Neural cell (in vitro differentiated cells): Measurements from ENCODE around the gene SKIC8. TPM values are rescaled to one million over a fixed set of nuclear protein-coding genes. Genes with fewer than 3 reads are reported as not detected.

Experiments
- H2AFZ ChIP-seq: fragments of 200-600, 300-800 bp; sonication (generic), shearing (Covaris generic); 2 replicates; pipeline ENCODE4 v1.6.0; 2014; ENCODE audit warnings: low read depth, mild to moderate bottlenecking, antibody characterized with exemption, low read length, moderate library complexity
- H3F3A ChIP-seq: fragments of 200-600 bp; shearing (Covaris generic); 2 replicates; pipeline ENCODE4 v1.6.1; 2016; ENCODE audit warnings: mild to moderate bottlenecking, moderate library complexity, mixed read lengths, antibody characterized with exemption, low read length; ENCODE audit not compliant: insufficient read depth, poor library complexity, severe bottlenecking
- H3K27ac ChIP-seq: fragments of 200-600, 300-800 bp; sonication (generic), shearing (Covaris generic); 2 replicates; pipeline ENCODE4 v1.5.1; 2014; ENCODE audit warnings: mild to moderate bottlenecking, low read length, moderate library complexity
- H3K27me3 ChIP-seq: fragments of 300-800, 200-600 bp; sonication (generic), shearing (Covaris generic); 2 replicates; pipeline ENCODE4 v1.6.0; 2014; ENCODE audit warnings: mild to moderate bottlenecking, low read depth, low read length, moderate library complexity; ENCODE audit not compliant: insufficient read depth
- H3K36me3 ChIP-seq: fragments of 300-800, 200-600 bp; sonication (generic), shearing (Covaris generic); 2 replicates; pipeline ENCODE4 v1.5.1; 2014; ENCODE audit warnings: mild to moderate bottlenecking, antibody characterized with exemption, low read length, moderate library complexity; ENCODE audit not compliant: insufficient read depth
- H3K4me2 ChIP-seq: fragments of 300-800, 200-600 bp; sonication (generic), shearing (Covaris generic); 2 replicates; pipeline ENCODE4 v1.6.0; 2014; ENCODE audit warnings: mild to moderate bottlenecking, low read length
- H3K4me3 ChIP-seq: fragments of 300-800, 200-600 bp; sonication (generic), shearing (Covaris generic); 2 replicates; pipeline ENCODE4 v1.5.1; 2014; ENCODE audit warnings: mild to moderate bottlenecking, low read length, moderate library complexity
- H3K79me2 ChIP-seq: fragments of 200-600 bp; shearing (Covaris generic); replicated peaks from 2 replicates; pipeline ENCODE4 v1.6.0; 2014; ENCODE audit warnings: mild to moderate bottlenecking, low read length, moderate library complexity; ENCODE audit not compliant: insufficient read depth
- H3K9ac ChIP-seq: fragments of 300-800, 200-600 bp; sonication (generic), shearing (Covaris generic); 2 replicates; pipeline ENCODE4 v1.6.1; 2016; ENCODE audit warnings: mild to moderate bottlenecking, low read length, mixed read lengths
- H3K9me2 ChIP-seq: fragments of 200-600 bp; shearing (Covaris generic); 2 replicates; pipeline ENCODE4 v1.6.1; 2016; ENCODE audit warnings: mild to moderate bottlenecking, low read length, mixed read lengths; ENCODE audit not compliant: insufficient read depth
- H3K9me3 ChIP-seq: fragments of 200-600, 300-800 bp; sonication (generic), shearing (Covaris generic); 2 replicates; pipeline ENCODE4 v1.6.1; 2016; ENCODE audit warnings: mild to moderate bottlenecking, mixed run types, low read length, moderate library complexity, mixed read lengths
- H4K20me1 ChIP-seq: fragments of 200-600 bp; shearing (Covaris generic); 2 replicates; pipeline ENCODE4 v1.6.1; 2016; ENCODE audit warnings: mild to moderate bottlenecking, mixed run types; ENCODE audit not compliant: insufficient read depth
- CTCF ChIP-seq: fragments of 450-650 bp; IDR thresholded peaks from 2 replicates; pipeline ENCODE4 v1.5.1; 2014; ENCODE audit warnings: antibody characterized with exemption, mild to moderate bottlenecking, moderate library complexity; ENCODE audit not compliant: poor library complexity, severe bottlenecking
- EP300 ChIP-seq: fragments of 450-650 bp; conservative IDR thresholded peaks from 2 replicates; pipeline ENCODE4 v1.6.1; 2014; ENCODE audit warnings: antibody characterized with exemption, mild to moderate bottlenecking, moderate library complexity; ENCODE audit not compliant: poor library complexity, severe bottlenecking
- EZH2 ChIP-seq: fragments of 200-600, 300-800 bp; shearing (Covaris generic), sonication (generic); IDR thresholded peaks from 2 replicates; pipeline ENCODE4 v1.6.1; 2014; ENCODE audit warnings: antibody characterized with exemption, low read length, borderline replicate concordance, mild to moderate bottlenecking; ENCODE audit not compliant: insufficient read depth, poor library complexity, severe bottlenecking
- MXI1 ChIP-seq: fragments of 450-650 bp; conservative IDR thresholded peaks from 2 replicates; pipeline ENCODE4 v1.6.1; 2014; ENCODE audit warnings: antibody characterized with exemption, mild to moderate bottlenecking; ENCODE audit not compliant: poor library complexity, severe bottlenecking
- RAD21 ChIP-seq: fragments of 450-650 bp; conservative IDR thresholded peaks from 2 replicates; pipeline ENCODE4 v1.6.1; 2014; ENCODE audit warnings: antibody characterized with exemption, mild to moderate bottlenecking, moderate library complexity
- SMC3 ChIP-seq: fragments of 450-650 bp; conservative IDR thresholded peaks from 2 replicates; pipeline ENCODE4 v1.6.1; 2014; ENCODE audit warnings: antibody characterized with exemption, mild to moderate bottlenecking, moderate library complexity; ENCODE audit not compliant: poor library complexity
- TAF1 ChIP-seq: IDR thresholded peaks from 2 replicates; pipeline ENCODE4 v1.6.1; 2012; ENCODE audit warnings: low read depth
- polyA plus RNA-seq: library from polyadenylated mRNA; depleted of rRNA; stranded (reverse); fragments of >200 nt; gene quantifications from 2 replicates; pipeline ENCODE4 v1.2.3, GENCODE V29; 2014
- TF ChIP-seq, protein P1 (sequence below): IDR thresholded peaks from 2 replicates; pipeline ENCODE4 v1.6.1; 2012; ENCODE audit warnings: borderline replicate concordance

SKIC8 gene
- polyA plus RNA-seq, 1 donor from 2014 or later, result 170 TPM

GRCh38 chr15:78340231-78341056 is 41.0 kb upstream of the SKIC8 start, which contains the start of gene CRABP1:
CRABP1 (plus strand) TSS chr15:78340353; CDS start chr15:78340429, 76 bp downstream.
- H2AFZ ChIP-seq, result peak within 1 kb of the TSS; percentile 21
- TF ChIP-seq, protein P1, sequence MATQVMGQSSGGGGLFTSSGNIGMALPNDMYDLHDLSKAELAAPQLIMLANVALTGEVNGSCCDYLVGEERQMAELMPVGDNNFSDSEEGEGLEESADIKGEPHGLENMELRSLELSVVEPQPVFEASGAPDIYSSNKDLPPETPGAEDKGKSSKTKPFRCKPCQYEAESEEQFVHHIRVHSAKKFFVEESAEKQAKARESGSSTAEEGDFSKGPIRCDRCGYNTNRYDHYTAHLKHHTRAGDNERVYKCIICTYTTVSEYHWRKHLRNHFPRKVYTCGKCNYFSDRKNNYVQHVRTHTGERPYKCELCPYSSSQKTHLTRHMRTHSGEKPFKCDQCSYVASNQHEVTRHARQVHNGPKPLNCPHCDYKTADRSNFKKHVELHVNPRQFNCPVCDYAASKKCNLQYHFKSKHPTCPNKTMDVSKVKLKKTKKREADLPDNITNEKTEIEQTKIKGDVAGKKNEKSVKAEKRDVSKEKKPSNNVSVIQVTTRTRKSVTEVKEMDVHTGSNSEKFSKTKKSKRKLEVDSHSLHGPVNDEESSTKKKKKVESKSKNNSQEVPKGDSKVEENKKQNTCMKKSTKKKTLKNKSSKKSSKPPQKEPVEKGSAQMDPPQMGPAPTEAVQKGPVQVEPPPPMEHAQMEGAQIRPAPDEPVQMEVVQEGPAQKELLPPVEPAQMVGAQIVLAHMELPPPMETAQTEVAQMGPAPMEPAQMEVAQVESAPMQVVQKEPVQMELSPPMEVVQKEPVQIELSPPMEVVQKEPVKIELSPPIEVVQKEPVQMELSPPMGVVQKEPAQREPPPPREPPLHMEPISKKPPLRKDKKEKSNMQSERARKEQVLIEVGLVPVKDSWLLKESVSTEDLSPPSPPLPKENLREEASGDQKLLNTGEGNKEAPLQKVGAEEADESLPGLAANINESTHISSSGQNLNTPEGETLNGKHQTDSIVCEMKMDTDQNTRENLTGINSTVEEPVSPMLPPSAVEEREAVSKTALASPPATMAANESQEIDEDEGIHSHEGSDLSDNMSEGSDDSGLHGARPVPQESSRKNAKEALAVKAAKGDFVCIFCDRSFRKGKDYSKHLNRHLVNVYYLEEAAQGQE, result no peak
- TF ChIP-seq EP300 (no peak), CTCF (no peak), SMC3 (no peak), EZH2 (no peak), MXI1 (no peak), RAD21 (no peak)

DNA sequence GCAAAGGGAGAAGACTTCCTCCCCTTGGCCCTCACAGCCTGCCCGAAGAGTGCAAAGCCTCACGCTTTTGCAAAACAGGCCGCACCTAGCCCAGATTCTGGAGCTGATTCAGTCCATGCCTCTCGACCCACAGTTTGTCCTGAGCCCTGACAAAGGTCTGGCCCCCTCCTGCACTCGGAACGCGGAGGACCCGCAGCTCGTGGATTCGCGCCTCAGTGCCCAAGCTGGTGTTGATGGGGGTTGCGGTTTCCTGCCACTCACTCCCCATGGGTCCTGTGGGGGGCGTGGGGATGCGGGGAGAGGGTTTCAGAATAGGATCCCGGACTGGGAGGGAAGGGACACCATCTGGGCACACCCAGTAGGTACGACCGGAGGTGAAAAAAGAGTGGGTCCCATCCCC is 40.1 kb upstream of the SKIC8 start:
- Histone ChIP-seq H3K4me2 (no peak overlapping the region), H3K36me3 (no peaks in the 10 kb centered on the region), H3K9me2 (no peaks in the 10 kb centered on the region), H3K9ac (no peak overlapping the region), H3F3A (no peaks in the 10 kb centered on the region), H3K4me3 (no peak overlapping the region), H2AFZ (no peak overlapping the region), H3K27me3 (peaks cover 49% of the 10 kb centered on the region), H4K20me1 (no peaks in the 10 kb centered on the region), H3K79me2 (no peaks in the 10 kb centered on the region), H3K9me3 (no peaks in the 10 kb centered on the region), H3K27ac (no peak overlapping the region)
- TF ChIP-seq RAD21, result no peak
- TF ChIP-seq MXI1, result no peak
- no peak for TF ChIP-seq TAF1
- no peak for TF ChIP-seq SMC3
- no peak for TF ChIP-seq CTCF

More at GRCh38 chr15:78340231-78341056, 41.0 kb upstream of the SKIC8 start, which contains the start of gene CRABP1:
- Histone ChIP-seq H3K4me2 (peak within 1 kb of the TSS; percentile 58), H3K36me3 (no peaks in the 10 kb centered on the region), H4K20me1 (no peaks in the 10 kb centered on the region), H3F3A (no peaks in the 10 kb centered on the region), H3K4me3 (peak within 1 kb of the TSS; percentile 65), H3K9me3 (no peaks in the 10 kb centered on the region), H3K79me2 (no peaks in the 10 kb centered on the region), H3K9ac (peak within 1 kb of the TSS; percentile 35), H3K9me2 (no peaks in the 10 kb centered on the region), H3K27ac (no peak within 1 kb of the TSS), H3K27me3 (peaks cover 49% of the 10 kb centered on the region)
